Fibroblast of villous mesenchyme (primary cell): ENCODE results near the gene SLC4A4. TPM values are rescaled to one million over a fixed set of nuclear protein-coding genes. Genes with fewer than 3 reads are reported as not detected.

Experiments
- DNase-seq: peaks from one replicate; pipeline ENCODE4 v3.0.0-alpha.2; 2010; ENCODE audit warnings: low read depth
- H3K4me3 ChIP-seq: 2 replicates; pipeline ENCODE4 v1.5.1; 2011; ENCODE audit warnings: low read depth, mild to moderate bottlenecking, low read length
- CTCF ChIP-seq: IDR thresholded peaks from 2 replicates; pipeline ENCODE4 v1.5.1; 2012; ENCODE audit warnings: low read depth, mild to moderate bottlenecking, low read length; ENCODE audit not compliant: insufficient read depth
- total RNA-seq: library from RNA; depleted of rRNA; stranded (reverse); fragments of >200 nt; gene quantifications from 2 replicates; pipeline ENCODE4 v1.2.3, GENCODE V29; 2012

SLC4A4 gene
- total RNA-seq, 1 donor = 12.5 TPM

GRCh38 chr4:71474731-71475130 lies 135.9 kb downstream of the SLC4A4 start:
- TF ChIP-seq CTCF = no peak
- DNase-seq = no peak
- H3K4me3 ChIP-seq = no peak overlapping the region

GRCh38 chr4:71476240-71476639 lies 137.4 kb downstream of the SLC4A4 start:
- no peak for DNase-seq
- no peak for TF ChIP-seq CTCF
- H3K4me3 ChIP-seq = no peak overlapping the region

GRCh38 chr4:71486550-71487343 lies 147.9 kb downstream of the SLC4A4 start:
- TF ChIP-seq CTCF = no peak
- H3K4me3 ChIP-seq = no peak overlapping the region

GRCh38 chr4:71487344-71487920 lies 148.6 kb downstream of the SLC4A4 start:
- no peak overlapping the region for H3K4me3 ChIP-seq
- no peak for DNase-seq
- TF ChIP-seq CTCF = no peak

More at GRCh38 chr4:71486550-71487343, 147.9 kb downstream of the SLC4A4 start:
- DNase-seq = no peak

GRCh38 chr4:71494539-71494938 lies 155.7 kb downstream of the SLC4A4 start:
- no peak overlapping the region for H3K4me3 ChIP-seq
- TF ChIP-seq CTCF = peak; percentile 3
- no peak for DNase-seq

GRCh38 chr4:71495454-71495853 lies 156.6 kb downstream of the SLC4A4 start:
- no peak overlapping the region for H3K4me3 ChIP-seq
- TF ChIP-seq CTCF = no peak
- no peak for DNase-seq
